Psoas muscle (tissue), 8 donors: Measurements from ENCODE around the gene LYRM1. TPM values are rescaled to one million over a fixed set of nuclear protein-coding genes. Genes with fewer than 3 reads are reported as not detected.
"Not testable (repeated sequence)": the region's sequence is repeated elsewhere in the genome, so short reads cannot be mapped to it uniquely, and the experiment has no call there.

ENCODE experiments used
- ATAC-seq, 4 donors: fragments of 200-7000 bp; cut with Tn5 transposase; one replicate each; pipeline ENCODE4 v1.9.1; 2020; ENCODE audit warnings: moderate library complexity in 3 of 4, mild to moderate bottlenecking in 2 of 4
- DNase-seq, 2 donors: peaks; one replicate each; pipeline ENCODE4 v3.0.0-alpha.2; 2020
- H3K27ac ChIP-seq: fragments of 200-600 bp; one replicate; pipeline ENCODE4 v1.8.0; 2022
- H3K27me3 ChIP-seq, 3 donors: fragments of 200-600 bp in 1 of 3; one replicate each; pipeline versions ENCODE4 v1.6.1 to v1.8.0; 2013 to 2022; ENCODE audit warnings: low read length in 2 of 3, mild to moderate bottlenecking in 2 of 3, moderate library complexity in 1 of 3; ENCODE audit not compliant: insufficient read depth in 3 of 3
- H3K36me3 ChIP-seq, 2 donors: fragments of 200-600 bp in 1 of 2; one replicate each; pipeline versions ENCODE4 v1.6.1 to v1.8.0; 2013 to 2022; ENCODE audit warnings: low read depth in 1 of 2, mild to moderate bottlenecking in 1 of 2, moderate library complexity in 1 of 2; ENCODE audit not compliant: insufficient read depth in 1 of 2
- H3K4me1 ChIP-seq: fragments of 200-600 bp; one replicate; pipeline ENCODE4 v1.8.0; 2022
- H3K4me3 ChIP-seq: fragments of 200-600 bp; one replicate; pipeline ENCODE4 v1.8.0; 2022; ENCODE audit warnings: mild to moderate bottlenecking
- H3K9me3 ChIP-seq: fragments of 200-600 bp; one replicate; pipeline ENCODE4 v1.8.0; 2022
- CTCF ChIP-seq: fragments of 200-600 bp; IDR thresholded peaks from one replicate; pipeline ENCODE4 v1.8.0; 2022; ENCODE audit warnings: antibody characterized with exemption
- WGBS, 3 donors: extraction: QIAGEN DNeasy Blood & Tissue Kit; methylation state at CpG; one replicate each; pipeline versions ENCODE4 v1.1.6 to v1.1.7; 2013; 5-methylcytosine and 5-hydroxymethylcytosine counted together
- intact Hi-C, 2 donors: fragments of 100-400 bp; cut with DNase I; formaldehyde crosslinking; loops; one replicate each; pipeline versions ENCODE4 v1.11.0 to v1.14.2; 2022
- polyA plus RNA-seq, 3 donors: library from polyadenylated mRNA; stranded (reverse); fragments of 200-250 nt; gene quantifications; one replicate each; pipeline ENCODE4 v1.2.3, GENCODE V29; 2013
- total RNA-seq, 4 donors: library from RNA; stranded (reverse); fragmentation: NEBNext Ultra II Directional in 2 of 4; extraction: Animal tissue kit (Norgen Biotek cat#: 25700) in 2 of 4; gene quantifications; one replicate each; pipeline versions ENCODE4 v1.2.1 to v1.2.4, GENCODE V29; 2021 to 2023
- donor health status: healthy with polysubstance abuse.
- donor health status: DM: no; HTN: no; CAD: no; lungs with moderate emphysema.
- donor health status: Bipolar disorder and iron deficiency.
- donor health status: healthy.
- donor health status: DM: yes; HTN: yes; CAD: no.
- donor health status: DM: no; HTN: no; CAD: no.
- donor health status: DM: no; HTN: no; CAD: no.
- donor health status: DM: yes; HTN: yes; CAD: no.

LYRM1 gene
- total and polyA plus RNA-seq, 7 donors, result 27.2 to 54.0 (median 37.3) TPM

GRCh38 chr16:20942256-20942655, 41.7 kb downstream of the LYRM1 start:
- DNase-seq, result no peak
- Histone ChIP-seq H3K4me1 (no peaks in the 10 kb centered on the region), H3K27me3 (no peaks in the 10 kb centered on the region), H3K4me3 (no peak overlapping the region), H3K9me3 (no peaks in the 10 kb centered on the region), H3K36me3 (no peaks in the 10 kb centered on the region), H3K27ac (no peak overlapping the region)
- WGBS, 3 donors, result 71 to 77% (median 76%) methylated on average over 4 of the region's 4 CpGs
- intact Hi-C loops, result no loop called here
- no peak for ATAC-seq
- no peak for TF ChIP-seq CTCF

GRCh38 chr16:20944861-20945574, 44.4 kb downstream of the LYRM1 start:
- no peak for TF ChIP-seq CTCF
- peaks cover 0 to 2% (median 0%) of the 10 kb centered on the region in 3 donors for H3K27me3 ChIP-seq
- no peak for ATAC-seq
- H3K27ac ChIP-seq, result no peak overlapping the region
- H3K4me1 ChIP-seq, result no peaks in the 10 kb centered on the region
- no peaks in the 10 kb centered on the region for H3K9me3 ChIP-seq
- H3K36me3 ChIP-seq, result no peaks in the 10 kb centered on the region
- intact Hi-C loops, result no loop called here
- 78 to 83% (median 79%) methylated on average over 5 of the region's 5 CpGs for WGBS, 3 donors
- no peak for DNase-seq
- H3K4me3 ChIP-seq, result no peak overlapping the region

GRCh38 chr16:20945575-20945875, 45.0 kb downstream of the LYRM1 start:
- H3K36me3 ChIP-seq, H3K4me3 ChIP-seq, H3K27me3 ChIP-seq, intact Hi-C loops, H3K4me1 ChIP-seq, H3K9me3 ChIP-seq, ATAC-seq, DNase-seq, H3K27ac ChIP-seq: not testable (repeated sequence)
- WGBS, 3 donors, result 93 to 95% (median 94%) methylated on average over 11 of the region's 11 CpGs

GRCh38 chr16:20946015-20946629, 45.6 kb downstream of the LYRM1 start:
- no peak for DNase-seq
- H3K36me3 ChIP-seq, result no peaks in the 10 kb centered on the region
- no peak overlapping the region for H3K4me3 ChIP-seq
- intact Hi-C loops, result no loop called here
- no peaks in the 10 kb centered on the region for H3K9me3 ChIP-seq
- H3K27ac ChIP-seq, result no peak overlapping the region
- TF ChIP-seq CTCF, result no peak
- no peaks in the 10 kb centered on the region for H3K4me1 ChIP-seq
- ATAC-seq, result no peak
- peaks cover 0 to 4% (median 0%) of the 10 kb centered on the region in 3 donors for H3K27me3 ChIP-seq
- WGBS, 3 donors, result 88 to 89% (median 88%) methylated on average over 8 of the region's 8 CpGs

GRCh38 chr16:20948444-20948843, 47.9 kb downstream of the LYRM1 start:
- no peak for ATAC-seq
- peaks cover 0 to 4% (median 0%) of the 10 kb centered on the region in 3 donors for H3K27me3 ChIP-seq
- intact Hi-C loops, result no loop called here
- no peak for DNase-seq
- no peak overlapping the region for H3K27ac ChIP-seq
- no peaks in the 10 kb centered on the region for H3K4me1 ChIP-seq
- no peaks in the 10 kb centered on the region for H3K9me3 ChIP-seq
- no peak for TF ChIP-seq CTCF
- H3K4me3 ChIP-seq, result no peak overlapping the region
- WGBS, 3 donors, result 81 to 87% (median 86%) methylated on average over 9 of the region's 9 CpGs
- H3K36me3 ChIP-seq, result no peaks in the 10 kb centered on the region
